Nephron (organoid): ENCODE results near the gene NPIPA5.
"Not testable (repeated sequence)": the region's sequence is repeated elsewhere in the genome, so short reads cannot be mapped to it uniquely, and the experiment has no call there.

Experiments used
- H3K27ac Mint-ChIP-seq, 3 experiments: 2 replicates each; pipeline ENCODE4 v1.8.0; 2020; ENCODE audit warnings: mixed read lengths in 3 of 3, mild to moderate bottlenecking in 2 of 3, moderate library complexity in 1 of 3
- H3K27me3 Mint-ChIP-seq: 2 replicates; pipeline ENCODE4 v1.8.0; 2021; ENCODE audit warnings: low read depth, mild to moderate bottlenecking, moderate library complexity, mixed read lengths
- H3K36me3 Mint-ChIP-seq: 2 replicates; pipeline ENCODE4 v1.8.0; 2020; ENCODE audit warnings: low read depth, mixed read lengths
- H3K4me1 Mint-ChIP-seq: 2 replicates; pipeline ENCODE4 v1.8.0; 2020; ENCODE audit warnings: mixed read lengths
- H3K4me3 Mint-ChIP-seq, 3 experiments: 2 replicates each; pipeline ENCODE4 v1.8.0; 2020; ENCODE audit warnings: mild to moderate bottlenecking in 3 of 3, mixed read lengths in 3 of 3, moderate library complexity in 2 of 3
- H3K9me3 Mint-ChIP-seq: 2 replicates; pipeline ENCODE4 v1.8.0; 2020; ENCODE audit warnings: mixed read lengths
- CTCF ChIP-seq, 3 experiments: fragments of 200-600 bp; sonication (generic); IDR thresholded peaks; one replicate each; pipeline ENCODE4 v1.5.0; 2021; ENCODE audit warnings: antibody characterized with exemption in 3 of 3; ENCODE audit not compliant: unreplicated experiment in 3 of 3

NPIPA5 gene

GRCh38 chr16:15417197-15417596, 39.1 kb upstream of the NPIPA5 start:
- Mint-ChIP-seq H3K4me1 (peaks cover 5% of the 10 kb centered on the region), H3K4me3 (no peak overlapping the region), H3K27me3 (peaks cover 8% of the 10 kb centered on the region), H3K9me3 (no peaks in the 10 kb centered on the region), H3K27ac (no peak overlapping the region), H3K36me3 (no peaks in the 10 kb centered on the region)
- no peak for TF ChIP-seq CTCF (IDR thresholded peaks at IDR 0.05; ENCODE audit: unreplicated experiment in 3 of 3)

- H3K4me1 Mint-ChIP-seq = peaks cover 5% of the 10 kb centered on the region
- no peak overlapping the region for H3K27ac Mint-ChIP-seq
- H3K36me3 Mint-ChIP-seq = no peaks in the 10 kb centered on the region
- no peak for TF ChIP-seq CTCF (IDR thresholded peaks at IDR 0.05; ENCODE audit: unreplicated experiment in 3 of 3)
- H3K4me3 Mint-ChIP-seq = no peak overlapping the region
- H3K9me3 Mint-ChIP-seq = no peaks in the 10 kb centered on the region
- peaks cover 8% of the 10 kb centered on the region for H3K27me3 Mint-ChIP-seq
Measured at GRCh38 chr16:15415511-15415985, 37.5 kb upstream of the NPIPA5 start.

- not testable (repeated sequence) for H3K9me3 Mint-ChIP-seq, H3K4me3 Mint-ChIP-seq, H3K36me3 Mint-ChIP-seq, H3K27me3 Mint-ChIP-seq, H3K4me1 Mint-ChIP-seq, H3K27ac Mint-ChIP-seq
Measured at GRCh38 chr16:15409476-15409875, 31.4 kb upstream of the NPIPA5 start.

- H3K9me3 Mint-ChIP-seq, H3K27ac Mint-ChIP-seq, H3K4me3 Mint-ChIP-seq, H3K36me3 Mint-ChIP-seq, H3K27me3 Mint-ChIP-seq, H3K4me1 Mint-ChIP-seq: not testable (repeated sequence)
Measured at GRCh38 chr16:15407756-15408155, 29.7 kb upstream of the NPIPA5 start.

GRCh38 chr16:15404792-15405191, 26.7 kb upstream of the NPIPA5 start:
- H3K4me1 Mint-ChIP-seq = no peaks in the 10 kb centered on the region
- no peak overlapping the region for H3K27ac Mint-ChIP-seq
- no peaks in the 10 kb centered on the region for H3K9me3 Mint-ChIP-seq

GRCh38 chr16:15404091-15404490, 26.0 kb upstream of the NPIPA5 start:
- H3K36me3 Mint-ChIP-seq, H3K4me3 Mint-ChIP-seq, H3K9me3 Mint-ChIP-seq, H3K4me1 Mint-ChIP-seq, H3K27me3 Mint-ChIP-seq, H3K27ac Mint-ChIP-seq: not testable (repeated sequence)

More at GRCh38 chr16:15404792-15405191, 26.7 kb upstream of the NPIPA5 start:
- peaks cover 9% of the 10 kb centered on the region for H3K36me3 Mint-ChIP-seq
- H3K4me3 Mint-ChIP-seq = no peak overlapping the region
- H3K27me3 Mint-ChIP-seq = no peaks in the 10 kb centered on the region
- TF ChIP-seq CTCF (IDR thresholded peaks at IDR 0.05; ENCODE audit: unreplicated experiment in 3 of 3) = no peak

GRCh38 chr16:15403392-15403995, 25.4 kb upstream of the NPIPA5 start:
- peaks cover 4% of the 10 kb centered on the region for H3K36me3 Mint-ChIP-seq
- H3K4me1 Mint-ChIP-seq = no peaks in the 10 kb centered on the region
- no peak for TF ChIP-seq CTCF (IDR thresholded peaks at IDR 0.05; ENCODE audit: unreplicated experiment in 3 of 3)
- H3K27ac Mint-ChIP-seq = no peak overlapping the region
- no peak overlapping the region for H3K4me3 Mint-ChIP-seq
- H3K9me3 Mint-ChIP-seq = no peaks in the 10 kb centered on the region
- H3K27me3 Mint-ChIP-seq = peaks cover 4% of the 10 kb centered on the region
